Iris pigment epithelial cell (primary cell): ENCODE data around the gene C1QTNF8.
A peak's percentile ranks its signal among the peaks of the same experiment; 100 is the strongest.
"Not testable (repeated sequence)": the region's sequence is repeated elsewhere in the genome, so short reads cannot be mapped to it uniquely, and the experiment has no call there.

Source experiments
- DNase-seq: peaks from one replicate; pipeline ENCODE4 v3.0.0-alpha.2; 2011; ENCODE audit warnings: low read depth

C1QTNF8 gene

GRCh38 chr16:1093284-1094123 lies 2.5 kb downstream of the C1QTNF8 start:
- no peak for DNase-seq

- not testable (repeated sequence) for DNase-seq
Measured at GRCh38 chr16:1092685-1093283, 3.3 kb downstream of the C1QTNF8 start.

GRCh38 chr16:1091992-1092552 lies 4.0 kb downstream of the C1QTNF8 start:
- no peak for DNase-seq

GRCh38 chr16:1090620-1091587 lies 5.1 kb downstream of the C1QTNF8 start:
- no peak for DNase-seq

- no peak for DNase-seq
Measured at GRCh38 chr16:1089822-1090619, 6.0 kb downstream of the C1QTNF8 start.

GRCh38 chr16:1089439-1089821 lies 6.6 kb downstream of the C1QTNF8 start:
- DNase-seq, result no peak

GRCh38 chr16:1088295-1089170 lies 7.5 kb downstream of the C1QTNF8 start:
- no peak for DNase-seq

GRCh38 chr16:1086443-1086842 lies 9.6 kb downstream of the C1QTNF8 start:
- DNase-seq, result not testable (repeated sequence)

GRCh38 chr16:1084971-1085370 lies 11.1 kb downstream of the C1QTNF8 start:
- DNase-seq, result no peak

- no peak for DNase-seq
Measured at GRCh38 chr16:1082952-1083675, 12.9 kb downstream of the C1QTNF8 start.

GRCh38 chr16:1082266-1082951 lies 13.6 kb downstream of the C1QTNF8 start:
- DNase-seq, result peak; percentile 46

- no peak for DNase-seq
Measured at GRCh38 chr16:1081734-1082265, 14.2 kb downstream of the C1QTNF8 start.

- DNase-seq, result no peak
Measured at GRCh38 chr16:1080801-1081733, 15.0 kb downstream of the C1QTNF8 start.

GRCh38 chr16:1079786-1080525 lies 16.1 kb downstream of the C1QTNF8 start:
- DNase-seq, result no peak

- no peak for DNase-seq
Measured at GRCh38 chr16:1079341-1079740, 16.7 kb downstream of the C1QTNF8 start.

- peak; percentile 63 for DNase-seq
Measured at GRCh38 chr16:1078579-1079021, 17.4 kb downstream of the C1QTNF8 start.
